Esophagus muscularis mucosa (tissue), 4 donors: ENCODE data around the gene RASGRF2.

Source experiments
- CTCF ChIP-seq, 3 experiments: fragments of 200-600 bp in 2 of 3; fragments of 450-650 bp in 1 of 3; sonication (generic) in 2 of 3; IDR thresholded peaks; one replicate each; pipeline ENCODE4 v1.5.1; 2017 to 2019; ENCODE audit warnings: antibody characterized with exemption in 3 of 3, mild to moderate bottlenecking in 2 of 3, moderate library complexity in 1 of 3
- EP300 ChIP-seq: sonication (generic); formaldehyde crosslinking; IDR thresholded peaks from one replicate; pipeline ENCODE4 v1.6.1; 2017; ENCODE audit warnings: antibody characterized with exemption
- POLR2A ChIP-seq: fragments of 450-650 bp; IDR thresholded peaks from one replicate; pipeline ENCODE4 v1.6.1; 2017; ENCODE audit warnings: antibody characterized with exemption, moderate library complexity, mild to moderate bottlenecking, low read depth
- POLR2AphosphoS5 ChIP-seq, 2 donors: sonication (generic); formaldehyde crosslinking; IDR thresholded peaks; one replicate each; pipeline ENCODE4 v1.6.1; 2017; ENCODE audit warnings: antibody characterized with exemption in 2 of 2

GRCh38 chr5:80982093-80982492 lies 21.9 kb downstream of the RASGRF2 start:
- TF ChIP-seq POLR2A (no peak), CTCF (IDR thresholded peaks at IDR 0.05) (no peak), POLR2AphosphoS5 (IDR thresholded peaks at IDR 0.05) (no peak), EP300 (no peak)
